HepG2 (cell line): ENCODE results near the gene AZU1. TPM values are rescaled to one million over a fixed set of nuclear protein-coding genes. Genes with fewer than 3 reads are reported as not detected.

Source experiments
- AHDC1 ChIP-seq: sonication (generic); formaldehyde crosslinking; IDR thresholded peaks from 2 replicates; pipeline ENCODE4 v1.5.1; 2020; ENCODE audit warnings: mild to moderate bottlenecking, missing genetic modification reagents, borderline replicate concordance
- ATF4 ChIP-seq, 2 experiments: fragments of 450-650 bp in 1 of 2; sonication (generic) in 1 of 2; formaldehyde crosslinking; IDR thresholded peaks; 2 replicates each; pipeline versions ENCODE4 v1.5.0 to v1.8.0; 2020 to 2022; ENCODE audit warnings: mild to moderate bottlenecking in 1 of 2, missing genetic modification reagents in 1 of 2
- CREB3 ChIP-seq: sonication (generic); formaldehyde crosslinking; IDR thresholded peaks from 2 replicates; pipeline ENCODE4 v1.5.0; 2020; ENCODE audit warnings: missing genetic modification reagents
- DMAP1 ChIP-seq: IDR thresholded peaks from 2 replicates; pipeline ENCODE4 v1.6.1; 2016
- EED ChIP-seq: sonication (generic); formaldehyde crosslinking; IDR thresholded peaks from 2 replicates; pipeline ENCODE4 v1.5.0; 2020; ENCODE audit warnings: mild to moderate bottlenecking, missing genetic modification reagents
- ESRRA ChIP-seq: sonication (generic); formaldehyde crosslinking; IDR thresholded peaks from 2 replicates; pipeline ENCODE4 v1.5.1; 2020; ENCODE audit warnings: mild to moderate bottlenecking, low read depth, missing genetic modification reagents
- FOXA1 ChIP-seq, 2 experiments: fragments of 450-650 bp in 1 of 2; sonication (generic) in 1 of 2; formaldehyde crosslinking in 1 of 2; IDR thresholded peaks; 2 replicates each; pipeline versions ENCODE4 v1.4.0 to v1.6.1; 2016 to 2020; ENCODE audit warnings: missing genetic modification reagents in 1 of 2
- RBFOX2 ChIP-seq: fragments of 200-400 bp; formaldehyde crosslinking; IDR thresholded peaks from 2 replicates; pipeline ENCODE4 v1.6.1; 2017; ENCODE audit warnings: low read depth, mild to moderate bottlenecking, low read length
- TERF1 ChIP-seq: sonication (generic); formaldehyde crosslinking; IDR thresholded peaks from 2 replicates; pipeline ENCODE4 v1.8.0; 2022; ENCODE audit warnings: mild to moderate bottlenecking, missing genetic modification reagents, moderate library complexity
- ZNF275 ChIP-seq: sonication (generic); formaldehyde crosslinking; IDR thresholded peaks from 2 replicates; pipeline ENCODE4 v1.8.0; 2022; ENCODE audit warnings: missing genetic modification reagents, mild to moderate bottlenecking, inconsistent platforms, borderline replicate concordance
- ZNF740 ChIP-seq: sonication (generic); formaldehyde crosslinking; IDR thresholded peaks from 2 replicates; pipeline ENCODE4 v1.4.0; 2020; ENCODE audit warnings: missing genetic modification reagents
- ZNF816 ChIP-seq: sonication (generic); formaldehyde crosslinking; IDR thresholded peaks from 2 replicates; pipeline ENCODE4 v1.8.0; 2022; ENCODE audit warnings: missing genetic modification reagents, mild to moderate bottlenecking, borderline replicate concordance
- polyA plus RNA-seq, 8 experiments: library from polyadenylated mRNA; depleted of rRNA in 3 of 8; stranded (reverse) in 7 of 8; unstranded in 1 of 8; fragments of >200 nt; fragmentation: Illumina TruSeq in 4 of 8; extraction: Trizol in 4 of 8; gene quantifications; 2 replicates each; pipeline versions ENCODE4 v1.2.1 to v1.2.3, GENCODE V29; 2011 to 2016; ENCODE audit warnings: low read depth in 4 of 8, missing spikeins in 1 of 8, mixed read lengths in 1 of 8; ENCODE audit not compliant: insufficient read depth in 1 of 8
- total RNA-seq, 5 experiments: library from RNA; depleted of rRNA; stranded (reverse); fragments of >200 nt; fragmentation: Illumina TruSeq; extraction: Trizol; gene quantifications; 2 replicates each; pipeline ENCODE4 v1.2.3, GENCODE V29; 2016; ENCODE audit warnings: low read depth in 1 of 5

The AZU1 gene
- total and polyA plus RNA-seq, 2 of the 13 experiments (the other 11 are each of a cell fraction or from before 2014, with no cell fraction given) = not detected

- TF ChIP-seq ZNF816 (no peak), ESRRA (no peak), FOXA1 (IDR thresholded peaks at IDR 0.05) (no peak), FOXA1 (CRISPR knock-in tag; IDR thresholded peaks at IDR 0.05) (no peak), AHDC1 (CRISPR knock-in tag) (no peak), CREB3 (peak; percentile 93), DMAP1 (CRISPR knock-in tag) (peak; percentile 81), ZNF740 (CRISPR knock-in tag) (no peak), TERF1 (CRISPR knock-in tag) (no peak), RBFOX2 (no peak), ZNF275 (CRISPR knock-in tag) (no peak), EED (CRISPR knock-in tag) (0 out of 2 replicates have a peak, but pooled peaks have one; percentile 4), ATF4 (CRISPR knock-in tag; IDR thresholded peaks at IDR 0.05) (peak in 1 of 2 experiments; percentile 71; a peak in 1 of 4 replicates)
Measured at GRCh38 chr19:778910-779653, 48.6 kb upstream of the AZU1 start (continued).
